ENCODE measurements around the gene NUAK2. TPM values are rescaled to one million over a fixed set of nuclear protein-coding genes. Genes with fewer than 3 reads are reported as not detected.

The NUAK2 gene
- total and polyA plus RNA-seq, 2 donors (not counting 3 experiments of a cell fraction or from before 2014, with no cell fraction given) = 1.8 to 2.5 TPM

DNA sequence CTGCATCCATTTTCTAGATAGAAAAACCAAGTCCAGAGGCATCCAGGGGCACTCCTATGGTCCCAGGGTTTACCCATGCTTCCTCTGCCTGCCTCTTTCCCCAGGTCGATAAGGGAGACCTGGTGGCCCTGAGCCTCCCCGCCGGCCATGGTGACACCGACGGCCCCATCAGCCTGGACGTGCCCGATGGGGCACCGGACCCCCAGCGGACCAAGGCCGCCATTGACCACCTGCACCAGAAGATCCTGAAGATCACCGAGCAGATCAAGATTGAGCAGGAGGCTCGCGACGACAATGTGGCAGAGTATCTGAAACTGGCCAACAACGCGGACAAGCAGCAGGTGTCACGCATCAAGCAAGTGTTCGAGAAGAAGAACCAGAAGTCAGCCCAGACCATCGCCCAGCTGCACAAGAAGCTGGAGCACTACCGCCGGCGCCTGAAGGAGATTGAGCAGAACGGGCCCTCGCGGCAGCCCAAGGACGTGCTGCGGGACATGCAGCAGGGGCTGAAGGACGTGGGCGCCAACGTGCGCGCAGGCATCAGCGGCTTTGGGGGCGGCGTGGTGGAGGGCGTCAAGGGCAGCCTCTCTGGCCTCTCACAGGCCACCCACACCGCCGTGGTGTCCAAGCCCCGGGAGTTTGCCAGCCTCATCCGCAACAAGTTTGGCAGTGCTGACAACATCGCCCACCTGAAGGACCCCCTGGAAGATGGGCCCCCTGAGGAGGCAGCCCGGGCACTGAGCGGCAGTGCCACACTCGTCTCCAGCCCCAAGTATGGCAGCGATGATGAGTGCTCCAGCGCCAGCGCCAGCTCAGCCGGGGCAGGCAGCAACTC lies 52.5 kb downstream of the NUAK2 start:
- no peak overlapping the region for H3K9ac ChIP-seq (replicated peaks; ENCODE audit: extremely low read depth, insufficient read depth, low read length)
- no peak for DNase-seq (ENCODE audit: low read depth, low spot score)
- no peaks in the 10 kb centered on the region for H4K20me1 ChIP-seq (replicated peaks; ENCODE audit: control insufficient read depth, extremely low read depth, insufficient read depth, low read length)
- H3K27ac ChIP-seq (ENCODE audit: insufficient read depth, low read depth, low read length) = no peak overlapping the region
- POLR2A ChIA-PET = no interaction called here
- BruUV-seq (replicated peaks) = no TSS peak
- no peaks in the 10 kb centered on the region for H3K9me1 ChIP-seq (replicated peaks; ENCODE audit: control insufficient read depth, extremely low read depth, insufficient read depth, low read length)
- H3K27me3 ChIP-seq (ENCODE audit: control insufficient read depth in 2 of 2, insufficient read depth in 2 of 2, low read length in 2 of 2) = no peaks in the 10 kb centered on the region
- H3K4me2 ChIP-seq (ENCODE audit: insufficient read depth, low read length) = no peak overlapping the region
- dilution Hi-C loops (cut with MboI; ENCODE audit: extremely low pct_ligation_motif_present, low sequenced_read_pairs) (no loop called here), intact Hi-C loops (cut with micrococcal nuclease) (no loop called here)
- CTCF ChIA-PET = interaction anchor here (1.7 to 17.5 kb wide), 3 partner anchors 57 to 208 kb away, joined by 4 to 1536 read pairs (median 14); partner anchors contain the start of gene NUAK2
- H3K79me2 ChIP-seq (ENCODE audit: control insufficient read depth, insufficient read depth, low read length) = no peaks in the 10 kb centered on the region
- H2AFZ ChIP-seq (ENCODE audit: low read depth, low read length) = no peak overlapping the region
- no peak for FAIRE-seq
- no peaks in the 10 kb centered on the region for H3K9me3 ChIP-seq (replicated peaks; ENCODE audit: control insufficient read depth, insufficient read depth, low read length)
- H3K36me3 ChIP-seq (ENCODE audit: control insufficient read depth in 2 of 2, extremely low read depth in 1 of 2, insufficient read depth in 2 of 2, low read length in 2 of 2) = no peaks in the 10 kb centered on the region
- TF ChIP-seq FOS (IDR thresholded peaks at IDR 0.05; ENCODE audit: borderline replicate concordance, insufficient read depth, low read length) (no peak), CTCF (IDR thresholded peaks at IDR 0.05; ENCODE audit: extremely low read depth in 1 of 2, insufficient read depth in 1 of 2, low read depth in 1 of 2, low read length in 2 of 2) (no peak), GATA2 (IDR thresholded peaks at IDR 0.05; ENCODE audit: insufficient read depth, insufficient read length, low read depth, low read length) (no peak), JUN (IDR thresholded peaks at IDR 0.05; ENCODE audit: borderline replicate concordance, insufficient read depth, insufficient read length, low read depth) (no peak), POLR2A (IDR thresholded peaks at IDR 0.05; ENCODE audit: low read depth, low read length) (no peak), POLR2AphosphoS5 (IDR thresholded peaks at IDR 0.05; ENCODE audit: insufficient read depth, low read depth, low read length) (no peak), EZH2 (IDR thresholded peaks at IDR 0.05; ENCODE audit: borderline replicate concordance, low read depth, low read length, severe bottlenecking) (no peak), MYC (IDR thresholded peaks at IDR 0.05; ENCODE audit: low read depth, low read length) (no peak)
- TF ChIP-seq, protein P1, sequence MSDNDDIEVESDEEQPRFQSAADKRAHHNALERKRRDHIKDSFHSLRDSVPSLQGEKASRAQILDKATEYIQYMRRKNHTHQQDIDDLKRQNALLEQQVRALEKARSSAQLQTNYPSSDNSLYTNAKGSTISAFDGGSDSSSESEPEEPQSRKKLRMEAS (IDR thresholded peaks at IDR 0.05; ENCODE audit: insufficient read depth, insufficient read length) = no peak
- peaks cover 29% of the 10 kb centered on the region for H3K4me1 ChIP-seq (ENCODE audit: control insufficient read depth, extremely low read depth, insufficient read depth, low read length)
- no peak overlapping the region for H3K4me3 ChIP-seq (replicated peaks in 1 of 3; ENCODE audit: insufficient read depth in 1 of 3, low read depth in 1 of 3, low read length in 3 of 3)
